HG03060 (cell line): Measurements from ENCODE around the gene QRFPR.
A peak's percentile ranks its signal among the peaks of the same experiment; 100 is the strongest.
"Not testable (repeated sequence)": the region's sequence is repeated elsewhere in the genome, so short reads cannot be mapped to it uniquely, and the experiment has no call there.

ENCODE experiments used
- ATAC-seq: cut with Tn5 transposase; IDR thresholded peaks from one replicate; pipeline ENCODE4 v1.9.1; 2021; ENCODE audit warnings: low read depth, moderate number of reproducible peaks; ENCODE audit not compliant: unreplicated experiment

The QRFPR gene

DNA sequence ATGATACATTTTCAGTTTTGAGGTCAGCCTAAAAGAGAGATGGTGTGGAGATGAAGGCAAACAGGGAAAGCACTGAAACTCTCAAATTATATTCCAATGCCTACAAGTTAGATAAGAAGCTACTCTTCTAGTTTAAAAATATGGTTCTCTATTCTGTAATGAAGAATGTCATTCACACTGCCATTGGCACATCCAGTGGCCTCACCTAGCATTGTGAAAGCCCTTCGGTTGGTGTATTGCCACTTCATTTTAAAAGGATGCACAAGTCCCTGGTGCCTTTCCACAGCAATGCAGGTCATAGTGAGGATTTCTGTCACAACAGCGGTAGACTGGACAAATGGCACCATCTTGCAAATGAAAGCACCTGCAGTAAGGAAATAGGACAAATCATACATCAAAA, 40.6 kb downstream of the QRFPR start:
- no peak for ATAC-seq

GRCh38 chr4:121339824-121340223, 41.0 kb downstream of the QRFPR start:
- ATAC-seq = no peak

- ATAC-seq = no peak
Measured at GRCh38 chr4:121339307-121339706, 41.5 kb downstream of the QRFPR start.

DNA sequence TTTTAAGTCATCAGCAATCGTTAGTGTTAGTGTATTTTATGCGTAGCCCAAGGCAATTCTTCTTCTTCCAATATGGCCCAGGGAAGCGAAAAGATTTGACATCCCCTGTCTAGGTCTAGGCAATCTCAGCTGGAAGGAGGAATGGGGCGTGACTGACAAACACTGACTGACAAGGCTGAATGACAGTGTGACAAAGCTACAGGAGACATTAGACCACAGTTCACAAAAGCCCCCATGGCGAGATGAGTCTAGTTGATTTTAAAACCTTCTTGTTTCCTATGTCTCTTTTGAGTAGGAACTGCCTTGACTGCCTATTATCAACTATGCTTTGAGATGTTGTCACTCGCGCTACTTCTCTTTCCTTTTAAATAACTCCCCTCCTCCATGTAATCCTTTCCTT, 42.3 kb downstream of the QRFPR start:
- no peak for ATAC-seq

DNA sequence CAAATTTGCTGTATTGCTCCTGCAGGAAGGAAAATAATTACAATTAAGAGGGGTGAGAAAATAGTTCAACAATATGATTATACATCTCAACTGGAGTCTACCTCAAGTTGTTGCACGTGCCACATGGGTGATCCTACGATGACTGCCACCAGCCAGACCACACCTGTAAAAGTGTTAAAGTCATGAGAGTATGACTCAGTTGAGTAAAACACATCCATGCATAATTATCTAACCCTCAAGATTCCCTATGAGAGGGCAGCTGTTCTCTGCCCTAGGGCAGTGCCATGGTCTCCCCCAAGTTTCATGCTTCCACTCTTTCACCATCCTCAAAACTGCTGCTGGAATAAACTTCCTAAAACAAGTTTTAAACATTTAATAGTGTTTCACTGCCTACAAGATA, 44.1 kb downstream of the QRFPR start:
- no peak for ATAC-seq

- no peak for ATAC-seq
Measured at GRCh38 chr4:121330180-121330665, 50.6 kb downstream of the QRFPR start.

DNA sequence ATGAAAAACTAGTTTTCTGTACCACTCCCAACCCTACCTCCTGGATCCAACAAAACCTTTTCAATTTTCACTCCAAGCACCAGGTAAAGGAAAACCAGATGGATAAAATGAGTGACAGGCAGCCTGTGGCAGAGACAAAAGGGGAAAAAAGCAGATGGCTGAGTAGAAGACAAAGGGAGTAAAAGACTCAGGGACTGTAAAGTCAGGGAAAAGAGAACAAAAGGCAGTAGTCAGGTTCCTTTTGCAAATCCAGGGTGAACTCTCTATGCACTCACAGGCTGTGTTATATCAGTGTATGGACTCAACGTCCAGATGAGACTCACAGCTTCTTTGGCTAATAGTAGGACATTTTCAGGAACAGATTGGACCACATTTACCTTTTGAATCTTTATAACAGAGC, 54.2 kb downstream of the QRFPR start:
- no peak for ATAC-seq

DNA sequence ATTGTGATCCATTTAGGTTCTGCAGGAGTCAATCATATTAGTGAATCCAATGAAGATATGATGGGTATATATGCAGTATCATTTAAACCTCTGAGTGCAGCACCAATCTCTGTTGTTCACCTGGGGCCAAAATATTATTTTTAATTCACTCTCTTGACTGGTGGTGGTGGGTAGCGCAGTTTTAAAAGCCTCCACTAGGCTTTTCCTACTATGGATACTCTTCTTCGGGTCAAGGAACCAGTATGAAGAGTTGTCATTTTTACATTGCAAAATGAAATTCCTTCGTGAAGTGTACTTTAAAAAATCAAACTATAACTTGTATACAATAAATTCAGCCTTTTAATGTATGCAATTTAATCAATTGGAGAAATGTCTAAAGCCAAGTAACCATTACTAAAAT, 56.5 kb downstream of the QRFPR start:
- no peak for ATAC-seq

- ATAC-seq = no peak
Measured at GRCh38 chr4:121321466-121321865, 59.4 kb downstream of the QRFPR start.

DNA sequence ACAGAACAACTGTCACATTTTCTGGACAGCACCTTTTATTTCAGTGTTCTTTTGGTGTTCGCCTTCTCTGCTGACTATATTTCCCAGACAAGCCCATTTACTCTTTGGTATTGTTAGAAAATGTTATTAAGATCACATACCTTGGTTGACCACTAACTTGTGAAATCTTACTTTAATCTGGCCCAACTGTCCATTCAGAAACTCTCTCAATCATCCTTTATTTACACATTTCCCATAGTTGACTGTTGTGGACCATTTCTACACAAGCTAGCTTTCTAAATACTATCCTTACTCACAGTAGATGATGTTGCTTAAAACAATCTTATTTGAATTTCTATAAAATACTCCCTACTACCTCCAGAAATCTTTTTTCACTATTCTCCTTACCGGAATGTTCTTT, 64.7 kb downstream of the QRFPR start:
- no peak for ATAC-seq

DNA sequence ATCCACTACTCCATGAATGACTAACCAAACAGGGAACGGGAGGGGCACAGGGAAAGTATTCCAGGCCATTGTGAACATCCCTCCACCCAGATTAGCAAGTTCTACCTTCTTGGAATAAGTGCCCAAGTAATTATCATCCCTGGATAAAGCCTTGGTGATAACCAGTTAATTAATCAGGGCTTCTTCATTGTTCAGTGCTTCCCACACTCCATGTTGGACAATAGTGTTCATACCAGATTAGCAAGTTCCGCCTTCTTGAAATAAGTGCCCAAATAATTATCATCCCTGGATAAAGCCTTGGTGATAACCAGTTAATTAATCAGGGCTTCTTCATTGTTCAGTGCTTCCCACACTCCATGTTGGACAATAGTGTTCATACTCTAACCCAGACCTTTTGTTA, 67.4 kb downstream of the QRFPR start:
- ATAC-seq = not testable (repeated sequence)

GRCh38 chr4:121308828-121309227, 72.0 kb downstream of the QRFPR start:
- ATAC-seq = no peak

DNA sequence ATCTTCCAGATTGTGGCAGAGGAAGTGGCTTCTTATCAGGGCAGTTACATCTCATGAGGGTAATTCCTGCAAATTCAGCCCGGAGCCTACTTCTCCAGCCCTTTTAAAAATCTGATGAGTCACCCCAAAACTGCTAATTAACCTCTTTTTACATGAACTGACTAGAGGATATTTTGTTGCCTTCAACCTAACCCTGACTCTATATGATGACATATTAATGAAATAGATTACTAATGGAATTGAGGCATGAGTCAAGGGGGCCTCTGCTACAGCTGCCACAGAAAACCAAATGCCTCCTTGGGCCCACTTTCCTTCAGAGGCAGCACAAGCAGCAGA, 72.5 kb downstream of the QRFPR start:
- no peak for ATAC-seq

DNA sequence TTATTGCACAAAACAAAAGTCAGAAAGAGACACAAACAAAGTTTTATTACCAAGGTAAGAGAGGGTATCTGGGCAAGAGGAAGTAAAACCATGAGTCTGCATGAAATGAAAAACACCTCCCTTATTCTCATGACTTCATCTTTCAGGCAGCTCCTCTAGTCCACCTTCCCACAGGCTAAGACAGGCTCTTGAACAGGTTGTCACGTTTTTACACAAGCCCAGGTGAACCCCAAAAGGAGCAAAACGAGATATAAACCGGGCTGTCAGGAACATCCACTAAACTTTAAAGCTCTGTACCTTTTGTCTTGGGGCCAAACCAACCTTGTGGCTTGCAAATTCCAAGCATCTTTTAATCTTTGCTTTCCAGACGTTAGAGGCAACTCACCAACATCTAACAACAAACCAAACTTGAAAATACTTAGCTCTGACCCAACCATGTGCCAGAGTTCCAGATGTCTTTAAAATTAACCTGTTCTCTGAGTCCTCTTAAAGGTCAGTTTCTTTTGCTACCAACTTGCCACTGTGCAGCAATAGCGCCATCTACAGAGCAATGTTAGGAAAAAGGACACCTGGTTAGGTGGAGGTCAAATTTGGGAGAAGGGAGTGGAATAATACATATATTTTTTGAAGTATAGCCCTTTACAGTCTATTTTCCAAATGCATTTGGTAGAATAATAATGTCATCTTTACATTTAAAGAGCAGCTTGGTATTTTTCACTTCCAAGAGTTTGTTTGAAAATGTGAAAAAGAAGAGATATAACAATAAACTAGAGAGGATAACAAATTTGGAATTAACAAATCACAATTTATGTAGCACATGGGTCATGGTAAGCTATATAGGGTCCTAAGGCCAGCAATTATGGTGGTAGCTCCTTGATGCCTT, 73.1 kb downstream of the QRFPR start:
- peak; percentile 93 for ATAC-seq

DNA sequence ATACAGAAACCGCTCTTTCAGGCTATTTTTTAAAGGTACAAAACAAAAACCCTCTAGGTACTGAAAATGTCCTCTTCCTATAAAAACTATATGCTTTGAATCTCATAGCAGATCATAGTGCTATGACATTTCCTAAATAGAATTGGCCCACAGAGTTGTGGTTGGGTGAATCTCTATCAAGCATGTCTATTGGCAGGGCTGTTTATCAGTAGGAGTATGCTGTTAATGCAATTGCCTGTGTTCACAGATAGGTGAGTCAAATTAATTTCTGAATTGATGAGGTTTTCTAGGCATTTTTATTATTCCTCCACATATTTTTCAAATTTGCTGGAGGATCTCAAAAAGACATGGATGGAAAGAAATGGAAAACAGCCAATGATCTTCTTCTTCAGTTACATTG, 73.9 kb downstream of the QRFPR start:
- ATAC-seq = no peak

DNA sequence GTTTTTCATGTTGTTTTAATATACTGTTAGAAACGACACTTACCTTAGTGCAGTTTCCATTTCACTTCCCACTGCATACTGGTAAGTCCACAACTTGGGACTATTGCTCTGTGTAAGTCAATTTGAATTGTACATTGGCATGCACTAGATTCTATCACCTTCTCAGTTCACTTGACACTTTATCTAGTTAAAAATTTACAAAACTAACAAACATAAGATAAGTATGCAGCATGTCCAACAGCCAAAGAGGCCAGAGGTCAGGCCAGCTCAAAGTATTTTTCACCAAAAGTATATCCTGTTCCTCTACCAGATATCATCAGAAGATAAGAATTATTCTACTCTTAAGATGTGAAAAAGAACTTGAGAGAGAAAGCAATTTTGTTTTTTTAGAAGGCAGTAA, 75.9 kb downstream of the QRFPR start:
- ATAC-seq = no peak

- no peak for ATAC-seq
Measured at GRCh38 chr4:121299367-121299766, 81.5 kb downstream of the QRFPR start.

GRCh38 chr4:121283319-121283718, 97.5 kb downstream of the QRFPR start:
- ATAC-seq = no peak

DNA sequence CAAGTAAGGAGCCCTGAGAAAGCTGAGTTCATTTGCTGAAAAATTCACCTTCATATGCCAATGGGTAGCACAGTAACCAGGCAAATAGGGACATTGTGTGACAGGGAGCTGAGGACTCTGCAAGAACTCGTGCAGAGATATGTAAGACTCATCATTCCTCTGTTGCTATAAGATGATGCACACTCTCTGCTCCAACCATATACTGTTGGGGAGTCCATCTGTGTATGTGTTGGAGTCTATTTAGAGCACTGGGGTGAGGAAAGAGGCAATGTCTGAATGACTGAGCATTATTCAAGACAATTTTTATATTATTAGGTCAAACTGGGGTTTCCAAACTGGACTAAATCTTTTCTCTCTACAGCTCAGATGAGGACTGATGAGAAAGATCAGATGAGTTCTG, 100.4 kb downstream of the QRFPR start:
- no peak for ATAC-seq

GRCh38 chr4:121278811-121279368, 101.9 kb downstream of the QRFPR start:
- ATAC-seq = peak; percentile 89
